Mesodermal cell (in vitro differentiated cells): Measurements from ENCODE around the gene SNTG2.

Experiments used
- H3K27ac ChIP-seq: 2 replicates; pipeline ENCODE4 v1.7.0; 2013; ENCODE audit warnings: mild to moderate bottlenecking, low read depth, low read length, moderate library complexity; ENCODE audit not compliant: severe bottlenecking
- H3K36me3 ChIP-seq: 2 replicates; pipeline ENCODE4 v1.7.1; 2013; ENCODE audit warnings: mild to moderate bottlenecking, low read length, moderate library complexity; ENCODE audit not compliant: control insufficient read depth, insufficient read depth
- H3K4me1 ChIP-seq: one replicate; pipeline ENCODE4 v1.7.1; 2013; ENCODE audit warnings: mild to moderate bottlenecking, low read length; ENCODE audit not compliant: insufficient read depth, control insufficient read depth, poor library complexity, severe bottlenecking
- H3K4me3 ChIP-seq: 2 replicates; pipeline ENCODE4 v1.7.0; 2013; ENCODE audit warnings: low read length, control low read depth, mild to moderate bottlenecking; ENCODE audit not compliant: insufficient read depth, poor library complexity, severe bottlenecking; ENCODE audit errors: extremely low read depth
- H3K9me3 ChIP-seq: 2 replicates; pipeline ENCODE4 v1.7.1; 2013; ENCODE audit warnings: mild to moderate bottlenecking, low read length, moderate library complexity; ENCODE audit not compliant: control insufficient read depth
- WGBS, 2 experiments: methylation state at CpG; one replicate each; pipeline ENCODE4 v1.1.5; 2013; ENCODE audit warnings: missing lambda C conversion rate in 2 of 2; ENCODE audit not compliant: insufficient coverage in 2 of 2; 5-methylcytosine and 5-hydroxymethylcytosine counted together

The SNTG2 gene

DNA sequence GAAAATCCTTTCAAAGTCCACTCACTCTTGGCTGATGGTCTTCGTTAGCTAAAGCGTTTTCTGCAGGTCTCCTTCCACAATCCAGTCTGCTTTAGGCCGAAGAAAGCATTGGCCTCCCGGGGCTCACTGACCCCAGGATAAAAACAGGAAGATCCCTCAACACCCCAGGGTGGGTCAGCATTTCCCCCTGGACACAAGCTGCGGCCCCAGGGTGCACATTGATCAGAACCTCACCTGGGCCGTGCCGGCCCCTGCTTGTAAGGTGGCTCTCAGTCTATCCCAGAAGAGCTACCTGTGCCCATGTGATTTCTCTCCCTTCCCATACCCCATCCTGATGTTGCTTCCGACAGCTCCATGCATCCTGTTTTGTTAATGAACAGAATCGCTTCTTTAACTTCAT, 349.6 kb downstream of the SNTG2 start:
- Histone ChIP-seq H3K4me3 (no peak overlapping the region), H3K36me3 (no peaks in the 10 kb centered on the region), H3K4me1 (no peaks in the 10 kb centered on the region), H3K27ac (no peak overlapping the region), H3K9me3 (no peaks in the 10 kb centered on the region)
- WGBS, 2 experiments: 87 to 90% methylated on average over 2 to 8 of the region's 9 CpGs

DNA sequence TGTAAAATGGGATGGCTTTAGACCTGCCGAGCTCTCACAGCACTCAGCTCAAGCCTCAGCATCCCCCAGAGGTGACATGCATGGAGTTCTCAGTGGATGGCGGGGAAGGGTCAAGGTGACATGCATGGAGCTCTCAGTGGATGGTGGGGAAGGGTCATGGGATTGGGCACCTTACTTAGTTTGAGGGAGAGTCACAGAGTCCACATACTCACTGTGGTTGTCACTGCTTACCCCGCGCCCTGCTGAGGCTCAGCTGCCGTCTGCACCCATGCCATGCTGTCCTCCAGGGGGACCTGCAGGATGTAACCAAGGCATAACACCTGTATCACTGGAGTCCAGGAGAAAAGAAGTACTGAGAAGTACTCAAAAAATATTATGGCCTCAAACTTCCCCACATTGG, 350.4 kb downstream of the SNTG2 start:
- Histone ChIP-seq H3K9me3 (no peaks in the 10 kb centered on the region), H3K36me3 (no peaks in the 10 kb centered on the region), H3K4me3 (no peak overlapping the region), H3K4me1 (no peaks in the 10 kb centered on the region), H3K27ac (no peak overlapping the region)
- WGBS, 2 experiments: 86 to 100% methylated on average over 4 to 5 of the region's 5 CpGs

DNA sequence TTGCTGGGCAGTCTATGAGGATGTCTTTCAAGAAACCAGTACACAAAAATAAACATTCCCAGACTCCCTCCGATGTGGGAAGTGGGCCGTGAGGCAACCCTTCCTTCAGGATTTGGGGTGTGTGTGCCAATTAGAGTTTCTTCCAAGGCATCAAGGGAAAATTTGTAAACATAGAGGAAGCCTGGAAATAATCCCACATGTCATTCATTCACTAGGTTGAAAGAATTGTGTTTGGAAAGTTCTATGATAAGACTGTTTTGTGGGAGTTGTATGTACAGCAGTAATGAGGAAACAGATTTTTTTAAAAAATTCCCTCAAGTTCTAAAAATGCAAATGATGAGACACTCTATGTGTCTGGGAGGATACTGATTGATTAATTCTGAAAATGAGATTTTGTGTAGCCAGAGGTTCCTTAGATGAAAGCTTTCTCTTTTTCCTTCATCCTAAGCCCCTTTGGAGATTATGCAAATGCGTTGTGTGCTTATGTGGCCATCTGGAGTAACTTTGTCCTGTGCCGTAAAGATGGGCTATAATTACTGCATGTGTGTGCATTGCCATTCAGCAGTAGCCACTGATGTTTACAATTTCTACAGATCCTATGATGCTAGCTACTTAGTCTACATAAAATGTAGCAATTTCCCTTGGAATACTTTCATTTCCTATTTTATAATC, 354.8 kb downstream of the SNTG2 start:
- no peaks in the 10 kb centered on the region for H3K36me3 ChIP-seq
- H3K4me3 ChIP-seq: no peak overlapping the region
- H3K9me3 ChIP-seq: no peaks in the 10 kb centered on the region
- WGBS, 2 experiments: 100% methylated on average over 1 of the region's 4 CpGs; no CpG with 5 or more reads in 1 of the 2 experiments
- no peaks in the 10 kb centered on the region for H3K4me1 ChIP-seq
- no peak overlapping the region for H3K27ac ChIP-seq

- 74 to 85% methylated on average over 9 to 12 of the region's 13 CpGs for WGBS, 2 experiments
- Histone ChIP-seq H3K4me3 (no peak overlapping the region), H3K27ac (no peak overlapping the region), H3K9me3 (no peaks in the 10 kb centered on the region), H3K4me1 (no peaks in the 10 kb centered on the region), H3K36me3 (no peaks in the 10 kb centered on the region)
Observed at GRCh38 chr2:1306014-1306686, 355.5 kb downstream of the SNTG2 start.

DNA sequence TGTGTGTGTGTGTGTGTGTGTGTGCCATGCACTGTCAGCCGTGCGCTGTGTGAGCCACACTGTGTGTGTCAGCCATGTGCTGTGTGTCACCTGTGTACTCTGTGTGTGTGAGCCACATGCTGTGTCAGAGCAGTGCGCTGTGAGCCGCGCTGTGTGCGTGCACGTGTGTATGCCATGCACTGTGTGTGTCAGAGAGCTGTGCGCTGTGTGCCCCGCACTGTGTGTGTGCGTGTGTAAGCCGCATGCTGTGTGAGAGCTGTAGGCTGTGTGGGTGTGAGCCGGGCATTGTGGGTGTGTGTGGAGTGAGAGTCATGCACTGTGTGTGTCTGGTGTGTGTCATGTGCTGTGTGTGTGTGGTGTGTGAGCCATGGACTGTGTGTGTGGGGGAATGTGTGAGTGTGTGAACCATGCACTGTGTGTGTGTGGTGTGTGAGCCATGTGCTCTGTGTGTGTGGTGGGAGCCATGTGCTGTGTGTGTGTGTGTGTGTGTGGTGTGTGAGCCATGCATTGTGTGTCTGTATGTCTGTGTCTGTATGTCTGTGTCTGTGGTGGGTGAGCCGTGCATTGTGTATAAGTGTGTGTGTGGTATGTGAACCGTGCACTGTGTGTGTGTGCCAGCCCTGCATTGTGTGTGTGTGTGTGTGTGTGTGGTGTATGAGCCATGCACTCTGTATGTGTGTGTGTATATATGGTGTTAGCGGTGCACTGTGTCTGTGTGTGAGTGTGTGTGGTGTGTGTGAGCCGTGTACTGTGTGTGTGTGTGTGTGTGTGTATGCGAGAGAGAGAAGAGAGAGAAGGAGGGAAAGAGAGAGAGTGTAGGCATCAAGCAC, 356.3 kb downstream of the SNTG2 start:
- no peak overlapping the region for H3K27ac ChIP-seq
- no peak overlapping the region for H3K4me3 ChIP-seq
- no peaks in the 10 kb centered on the region for H3K9me3 ChIP-seq
- no peaks in the 10 kb centered on the region for H3K4me1 ChIP-seq
- WGBS, 2 experiments: 87 to 92% methylated on average over 14 to 17 of the region's 17 CpGs
- H3K36me3 ChIP-seq: no peaks in the 10 kb centered on the region

DNA sequence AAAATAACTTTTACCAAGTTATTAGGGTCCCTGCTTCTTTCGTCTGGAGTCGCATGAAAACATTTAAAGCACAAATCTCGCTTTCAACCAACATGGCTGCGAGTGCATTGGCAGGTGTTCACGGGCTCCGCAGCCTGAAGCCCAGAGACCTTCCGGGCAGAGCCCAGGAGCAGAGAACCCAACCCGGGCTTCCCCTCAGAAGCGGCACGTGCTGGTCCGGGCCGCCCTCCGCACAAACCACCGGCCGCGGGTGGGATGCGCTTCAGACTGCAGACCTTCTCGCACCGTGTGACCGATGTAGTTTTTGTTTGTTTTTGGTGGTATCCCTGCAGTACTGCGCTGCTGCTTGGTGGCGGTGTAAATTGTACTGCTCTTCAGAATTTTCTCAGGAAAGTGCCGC, 357.0 kb downstream of the SNTG2 start:
- Histone ChIP-seq H3K9me3 (no peaks in the 10 kb centered on the region), H3K36me3 (no peaks in the 10 kb centered on the region), H3K4me3 (no peak overlapping the region), H3K27ac (no peak overlapping the region), H3K4me1 (no peaks in the 10 kb centered on the region)
- WGBS, 2 experiments: 91% methylated on average over 21 to 23 of the region's 23 CpGs

DNA sequence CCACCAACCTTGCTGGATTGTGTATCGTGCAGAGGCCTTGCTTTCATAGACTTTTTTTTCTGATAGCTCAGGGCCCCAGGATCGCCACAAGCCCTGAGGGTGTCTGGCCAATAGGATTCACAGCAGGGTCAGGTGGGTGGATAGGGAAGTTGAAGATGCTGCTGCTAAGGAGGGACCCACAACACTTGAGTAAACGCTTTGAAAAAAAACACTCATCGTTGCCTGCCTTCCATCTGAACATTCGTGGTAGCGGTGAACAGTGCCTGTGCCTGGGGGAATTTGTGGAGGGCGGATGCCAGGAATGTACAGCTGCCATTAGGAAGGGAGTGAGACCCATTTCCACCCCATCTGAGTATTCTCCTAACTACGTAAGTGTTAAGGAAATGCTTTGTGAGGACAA, 358.0 kb downstream of the SNTG2 start:
- 95 to 96% methylated on average over 6 of the region's 8 CpGs for WGBS, 2 experiments
- no peaks in the 10 kb centered on the region for H3K9me3 ChIP-seq
- no peak overlapping the region for H3K27ac ChIP-seq
- H3K4me1 ChIP-seq: no peaks in the 10 kb centered on the region
- no peak overlapping the region for H3K4me3 ChIP-seq
- H3K36me3 ChIP-seq: no peaks in the 10 kb centered on the region

- H3K9me3 ChIP-seq: no peaks in the 10 kb centered on the region
- no peak overlapping the region for H3K27ac ChIP-seq
- no peaks in the 10 kb centered on the region for H3K4me1 ChIP-seq
- H3K4me3 ChIP-seq: no peak overlapping the region
- 94 to 100% methylated on average over 2 of the region's 3 CpGs for WGBS, 2 experiments
- no peaks in the 10 kb centered on the region for H3K36me3 ChIP-seq
Observed at GRCh38 chr2:1309507-1309906, 358.9 kb downstream of the SNTG2 start.

DNA sequence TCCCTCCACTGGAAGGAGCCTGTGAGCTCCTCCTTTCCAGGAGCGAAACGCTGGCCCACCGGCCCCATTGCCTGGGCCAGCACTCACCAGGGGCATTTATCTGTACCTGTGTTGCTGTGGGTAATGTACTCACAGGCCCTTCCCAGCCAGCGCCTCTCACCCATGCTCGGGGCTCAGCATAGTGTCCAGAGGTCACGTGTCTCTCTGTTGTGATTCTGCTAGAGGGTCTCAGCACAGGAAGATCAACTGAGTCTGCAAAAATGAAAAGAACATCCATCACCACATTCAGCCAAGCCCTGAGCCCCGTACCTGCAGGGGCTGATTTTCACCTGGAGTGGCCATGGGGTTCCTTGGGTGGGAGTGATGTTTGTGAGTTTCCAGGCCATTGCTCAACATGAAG, 359.6 kb downstream of the SNTG2 start:
- Histone ChIP-seq H3K36me3 (no peaks in the 10 kb centered on the region), H3K27ac (no peak overlapping the region), H3K4me1 (no peaks in the 10 kb centered on the region), H3K4me3 (no peak overlapping the region), H3K9me3 (no peaks in the 10 kb centered on the region)
- 96 to 99% methylated on average over 4 to 6 of the region's 7 CpGs for WGBS, 2 experiments

- 91 to 96% methylated on average over 6 to 10 of the region's 10 CpGs for WGBS, 2 experiments
- no peaks in the 10 kb centered on the region for H3K4me1 ChIP-seq
- no peak overlapping the region for H3K4me3 ChIP-seq
- H3K27ac ChIP-seq: no peak overlapping the region
- H3K36me3 ChIP-seq: no peaks in the 10 kb centered on the region
- H3K9me3 ChIP-seq: no peaks in the 10 kb centered on the region
Observed at GRCh38 chr2:1310866-1311265, 360.2 kb downstream of the SNTG2 start.
